GM18507 (cell line): ENCODE data around the gene ST6GALNAC5.
"Not testable (repeated sequence)": the region's sequence is repeated elsewhere in the genome, so short reads cannot be mapped to it uniquely, and the experiment has no call there.

ENCODE experiments used
- DNase-seq: peaks from one replicate; pipeline ENCODE4 v3.0.0; 2011; ENCODE audit warnings: low read depth; ENCODE audit not compliant: insufficient read length; ENCODE audit errors: extremely low spot score
- FAIRE-seq: peaks from 2 replicates; lab custom pipeline; 2011; peaks lifted over from hg19 to GRCh38; lab: Jason Lieb, UNC

Gene ST6GALNAC5

GRCh38 chr1:76864383-76864782 is 2.9 kb upstream of the ST6GALNAC5 start:
- FAIRE-seq = no peak
- DNase-seq = no peak

GRCh38 chr1:76865696-76866286 is 1.5 kb upstream of the ST6GALNAC5 start:
- FAIRE-seq (no peak), DNase-seq (no peak)

DNA sequence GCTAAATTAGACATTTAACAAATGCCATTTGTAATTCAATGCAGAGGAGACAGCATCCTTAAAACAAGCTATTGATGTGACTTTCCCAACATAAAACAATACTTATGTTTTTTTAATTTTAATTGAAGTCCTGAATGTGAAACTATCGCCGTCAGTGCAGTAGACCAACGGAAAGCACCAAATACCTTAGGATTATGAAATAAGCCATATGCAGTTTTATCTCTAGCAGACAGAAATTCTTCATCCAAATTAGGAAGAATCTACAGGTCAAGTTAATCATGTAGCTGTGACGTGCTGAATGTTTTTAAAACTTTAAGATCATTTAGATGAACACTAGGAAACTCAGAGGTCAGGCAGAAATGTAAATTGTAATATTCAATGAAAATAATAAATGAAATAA is 714 bp upstream of the ST6GALNAC5 start:
- DNase-seq = no peak
- FAIRE-seq = no peak

- FAIRE-seq = no peak
- no peak for DNase-seq
Measured at GRCh38 chr1:76868154-76868882, 1.0 kb downstream of the ST6GALNAC5 start.

DNA sequence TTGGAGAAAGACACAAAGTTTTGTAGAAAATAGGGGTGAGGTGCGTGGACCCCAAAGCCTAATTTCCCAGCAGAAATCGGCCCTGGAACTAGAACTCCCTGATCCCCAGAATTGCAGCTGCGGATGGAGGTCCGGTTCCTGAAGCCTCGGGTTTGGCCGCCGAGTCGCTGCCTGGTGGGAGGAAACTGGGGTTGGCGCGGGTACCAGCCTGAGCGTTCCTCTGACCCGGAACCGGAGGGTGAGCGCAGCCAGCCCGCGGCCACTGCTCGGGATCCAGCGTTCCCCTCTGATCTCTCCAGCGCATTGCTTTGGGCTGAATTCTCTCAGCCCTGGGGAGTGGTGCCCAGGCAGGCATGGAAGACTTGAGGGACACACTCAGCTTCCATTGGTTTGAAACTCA is 1.6 kb downstream of the ST6GALNAC5 start:
- DNase-seq (no peak), FAIRE-seq (no peak)

DNA sequence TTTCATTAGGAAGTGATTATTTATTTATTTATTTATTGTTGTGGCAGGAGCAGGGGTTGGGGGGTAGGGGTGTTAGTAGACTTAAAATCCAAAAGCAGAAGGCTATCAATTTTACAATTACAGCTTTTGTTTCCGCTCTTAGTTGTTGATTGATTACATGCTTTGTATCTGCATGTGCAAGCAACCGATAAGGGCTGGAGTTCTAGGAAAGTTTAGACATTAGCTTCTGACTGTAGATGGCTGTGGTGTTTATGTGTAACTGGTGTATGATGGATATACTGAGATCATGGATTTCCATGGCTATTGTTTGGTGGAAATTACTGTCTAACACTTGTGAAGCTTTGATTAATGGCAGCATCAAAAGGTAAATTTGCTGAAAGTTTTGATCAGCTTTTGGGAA is 2.8 kb downstream of the ST6GALNAC5 start:
- no peak for DNase-seq
- no peak for FAIRE-seq

- peak; percentile 80 for FAIRE-seq
- DNase-seq = no peak
Measured at GRCh38 chr1:76871355-76871974, 4.2 kb downstream of the ST6GALNAC5 start.

GRCh38 chr1:76872944-76873343 is 5.7 kb downstream of the ST6GALNAC5 start:
- FAIRE-seq (no peak), DNase-seq (no peak)

DNA sequence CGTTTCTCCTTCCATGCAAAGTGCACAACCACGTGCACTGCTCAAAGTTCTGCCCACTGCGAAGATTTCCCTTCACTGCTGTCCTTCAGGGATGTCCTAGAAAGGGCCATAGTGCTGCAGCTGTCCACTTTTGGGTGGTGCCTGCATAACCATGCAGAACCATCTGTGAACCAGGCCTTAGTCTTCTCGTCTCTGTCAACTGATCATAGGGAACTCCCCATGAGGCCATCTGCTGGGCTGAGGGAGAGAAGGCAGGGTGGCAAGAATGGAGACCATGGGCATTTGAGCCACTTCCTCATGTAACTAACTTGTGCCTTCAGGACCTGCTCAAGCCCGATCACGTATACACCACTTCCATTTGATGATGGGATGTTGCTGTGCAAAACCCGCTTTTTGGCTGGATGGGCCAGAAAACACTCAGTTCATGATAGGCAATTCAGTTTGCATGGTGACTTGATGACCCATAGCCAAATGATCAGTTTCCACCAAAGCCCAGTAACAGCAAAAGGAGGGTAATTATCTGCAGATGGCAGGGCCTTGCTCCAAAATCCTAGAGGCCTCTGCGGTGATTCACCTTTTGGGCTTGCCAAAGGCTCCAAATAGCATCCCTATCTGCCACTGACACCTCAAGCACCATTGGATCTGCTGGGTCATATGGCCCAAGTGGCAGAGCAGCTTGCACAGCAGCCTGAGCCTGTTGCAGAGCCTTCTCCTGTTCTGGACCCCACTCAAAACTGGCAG is 9.5 kb downstream of the ST6GALNAC5 start:
- FAIRE-seq (no peak), DNase-seq (no peak)

- FAIRE-seq, DNase-seq: not testable (repeated sequence)
Measured at GRCh38 chr1:76879014-76879413, 11.7 kb downstream of the ST6GALNAC5 start.

GRCh38 chr1:76881762-76882161 is 14.5 kb downstream of the ST6GALNAC5 start:
- DNase-seq = no peak
- no peak for FAIRE-seq

DNA sequence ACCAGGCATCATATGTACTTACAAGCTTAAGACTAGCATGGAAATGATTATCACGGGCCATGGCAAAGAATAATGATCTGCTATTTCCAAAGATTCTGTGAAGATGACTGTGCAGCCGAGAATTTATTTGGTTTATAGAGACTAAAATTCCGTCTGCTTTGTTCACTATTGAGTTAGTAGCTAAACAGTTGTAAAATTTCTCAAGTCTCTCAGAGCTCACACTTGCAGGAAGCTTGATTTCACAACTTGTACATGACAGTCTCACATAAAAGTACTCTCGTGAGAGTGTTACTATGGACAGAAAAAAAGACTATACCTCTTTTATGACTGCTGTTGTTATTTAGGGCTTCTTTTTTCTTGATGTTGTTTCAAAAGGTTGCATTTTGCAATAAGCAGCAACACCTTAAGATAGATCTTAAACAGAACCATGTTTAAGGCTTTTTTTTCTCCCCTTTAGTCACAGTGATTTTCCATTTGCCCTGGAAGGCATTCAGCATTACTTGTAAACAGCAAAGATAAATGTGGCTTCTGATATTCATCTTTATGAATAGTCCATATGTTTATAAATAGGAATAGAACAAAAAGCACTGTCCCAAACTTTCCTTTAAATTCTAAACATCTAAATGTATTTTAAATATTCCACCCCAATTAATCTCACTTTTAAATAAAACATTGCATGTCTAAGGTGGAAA is 24.8 kb downstream of the ST6GALNAC5 start:
- FAIRE-seq (no peak), DNase-seq (no peak)

- FAIRE-seq (no peak), DNase-seq (no peak)
Measured at GRCh38 chr1:76892675-76893074, 25.4 kb downstream of the ST6GALNAC5 start.

GRCh38 chr1:76901158-76901767 is 34.0 kb downstream of the ST6GALNAC5 start:
- peak; percentile 89 for FAIRE-seq
- DNase-seq = peak; percentile 23

DNA sequence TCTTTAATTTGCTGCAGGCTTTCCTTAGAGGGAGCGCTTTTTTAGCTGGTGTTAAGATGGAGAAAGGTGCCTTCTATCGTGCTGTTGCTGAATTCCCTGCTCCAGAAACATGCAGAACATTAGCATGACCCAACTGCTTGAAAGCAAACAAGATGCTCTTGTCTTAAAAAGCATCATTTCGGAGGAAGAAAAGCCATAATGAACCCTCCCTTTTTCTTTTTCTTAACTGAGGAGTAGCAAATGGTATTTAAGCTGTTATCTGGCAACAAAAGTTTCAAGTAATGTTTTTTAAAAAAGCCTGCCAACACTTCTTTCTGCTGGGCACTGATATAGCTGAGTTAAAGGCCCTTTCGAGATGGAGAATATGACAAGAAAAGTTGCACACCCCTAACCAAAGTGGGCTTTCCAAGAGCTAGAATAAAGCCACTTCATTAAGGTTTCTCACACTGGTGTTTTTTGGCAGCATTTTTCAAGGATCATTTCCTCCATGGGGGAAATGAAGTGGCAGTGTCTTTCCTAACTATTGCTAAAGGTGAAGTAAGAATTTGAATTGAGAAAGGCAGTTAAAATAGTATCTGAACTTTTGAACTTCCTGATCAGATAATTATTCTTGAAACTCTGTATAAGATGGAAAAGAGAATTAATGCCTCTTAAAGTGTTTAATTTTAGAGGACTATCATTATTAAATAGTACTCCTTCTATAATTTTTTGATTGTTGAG is 38.8 kb downstream of the ST6GALNAC5 start:
- DNase-seq (no peak), FAIRE-seq (no peak)

DNA sequence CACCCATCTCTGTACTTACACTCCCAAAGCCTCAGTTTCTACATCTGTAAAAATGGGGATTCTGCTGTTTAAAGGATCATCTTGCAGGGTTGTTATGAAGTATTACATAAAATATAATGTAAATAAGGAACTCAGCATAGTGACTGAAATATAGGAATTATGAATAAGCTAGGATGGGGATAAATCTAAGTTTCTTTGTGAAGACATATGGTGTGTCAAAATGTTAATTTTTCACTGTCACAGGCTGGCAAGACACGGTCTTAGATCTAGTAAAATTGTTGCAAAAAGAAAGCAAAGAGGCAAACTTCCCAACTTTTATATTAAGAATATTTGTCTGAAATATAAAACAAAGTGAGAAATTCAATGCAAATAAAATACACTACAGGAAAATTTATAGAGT is 42.0 kb downstream of the ST6GALNAC5 start:
- no peak for FAIRE-seq
- no peak for DNase-seq

DNA sequence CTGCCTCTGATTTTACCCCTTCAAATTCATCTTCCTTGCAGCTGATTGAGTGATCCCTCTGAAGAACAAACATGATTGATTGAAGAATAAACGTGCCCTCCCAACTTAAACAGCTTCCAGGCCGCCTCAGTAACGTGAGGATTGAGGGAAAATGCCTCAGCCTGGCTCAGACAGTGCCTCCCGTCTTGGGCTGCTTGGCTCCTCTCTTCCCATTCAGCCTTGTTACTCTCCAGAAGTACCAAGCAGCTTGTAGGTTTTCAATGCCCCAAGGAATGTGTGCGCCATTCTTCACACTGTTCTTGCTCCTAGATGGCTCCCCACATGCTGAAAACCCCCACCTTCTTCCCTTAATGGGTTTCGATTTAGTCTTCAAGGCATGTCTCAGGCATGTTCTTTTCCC is 51.8 kb downstream of the ST6GALNAC5 start:
- DNase-seq (no peak), FAIRE-seq (no peak)

GRCh38 chr1:76921590-76921989 is 54.3 kb downstream of the ST6GALNAC5 start:
- DNase-seq (no peak), FAIRE-seq (peak; percentile 39)

GRCh38 chr1:76925825-76926224 is 58.5 kb downstream of the ST6GALNAC5 start:
- DNase-seq (no peak), FAIRE-seq (no peak)
